Left renal cortex interstitium (tissue), 4 donors: ENCODE measurements around the gene CAPN15. TPM values are rescaled to one million over a fixed set of nuclear protein-coding genes. Genes with fewer than 3 reads are reported as not detected.
"Not testable (repeated sequence)": the region's sequence is repeated elsewhere in the genome, so short reads cannot be mapped to it uniquely, and the experiment has no call there.

Experiments used
- DNase-seq, 4 donors: peaks; one replicate each; pipeline ENCODE4 v3.0.0-alpha.2; 2013; ENCODE audit warnings: low read depth in 4 of 4, low spot score in 2 of 4, missing footprints in 1 of 4
- polyA plus RNA-seq, 4 donors: library from polyadenylated mRNA; unstranded; fragments of 120-200 nt; gene quantifications; one replicate each; pipeline ENCODE4 v1.2.1, GENCODE V29; 2013; ENCODE audit not compliant: insufficient read length in 4 of 4

Gene CAPN15
- polyA plus RNA-seq, 4 donors, result 20.0 to 40.2 (median 32.6) TPM

GRCh38 chr16:588889-589657 lies 61.6 kb downstream of the CAPN15 start:
- DNase-seq, result peak; percentile 89 to 97 (median 94)

- DNase-seq, result peak; percentile 93 to 99 (median 95)
Observed at GRCh38 chr16:589658-590187, 62.2 kb downstream of the CAPN15 start, which contains the start of gene RAB40C. Gene RAB40C (plus strand): TSS chr16:590066. CDS start chr16:590292, 226 bp downstream.

GRCh38 chr16:590188-590814 lies 62.8 kb downstream of the CAPN15 start:
- DNase-seq, result no peak

GRCh38 chr16:590815-591200 lies 63.3 kb downstream of the CAPN15 start:
- no peak for DNase-seq

GRCh38 chr16:591231-591630 lies 63.7 kb downstream of the CAPN15 start:
- no peak for DNase-seq

GRCh38 chr16:591892-592517 lies 64.5 kb downstream of the CAPN15 start:
- no peak for DNase-seq

- no peak for DNase-seq
Observed at GRCh38 chr16:592518-593306, 65.2 kb downstream of the CAPN15 start.

- DNase-seq, result no peak
Observed at GRCh38 chr16:593406-593805, 65.9 kb downstream of the CAPN15 start.

- DNase-seq, result no peak
Observed at GRCh38 chr16:593807-594206, 66.3 kb downstream of the CAPN15 start.

- DNase-seq, result no peak
Observed at GRCh38 chr16:595094-595528, 67.6 kb downstream of the CAPN15 start.

- DNase-seq, result no peak
Observed at GRCh38 chr16:595942-596735, 68.6 kb downstream of the CAPN15 start.

GRCh38 chr16:596736-597060 lies 69.2 kb downstream of the CAPN15 start:
- no peak for DNase-seq

- not testable (repeated sequence) for DNase-seq
Observed at GRCh38 chr16:597655-598054, 70.1 kb downstream of the CAPN15 start.

- DNase-seq, result no peak
Observed at GRCh38 chr16:598823-599739, 71.6 kb downstream of the CAPN15 start.

GRCh38 chr16:600781-601180 lies 73.3 kb downstream of the CAPN15 start:
- DNase-seq, result no peak

GRCh38 chr16:603933-604332 lies 76.4 kb downstream of the CAPN15 start:
- DNase-seq, result no peak
